Peyer's patch (tissue), 4 donors: ENCODE measurements around the gene PLXNC1.

ENCODE experiments used
- POLR2A ChIP-seq, 2 donors: fragments of 450-650 bp; IDR thresholded peaks; one replicate each; pipeline ENCODE4 v1.5.1; 2017; ENCODE audit warnings: antibody characterized with exemption in 2 of 2, mild to moderate bottlenecking in 2 of 2, moderate library complexity in 2 of 2
- TF ChIP-seq, protein P1 (sequence below), 6 experiments: fragments of 450-650 bp in 4 of 6; fragments of 200-600 bp in 2 of 6; sonication (generic) in 1 of 6; IDR thresholded peaks; one replicate each; pipeline ENCODE4 v1.5.1; 2017 to 2019; ENCODE audit warnings: antibody characterized with exemption in 6 of 6, mild to moderate bottlenecking in 3 of 6, moderate library complexity in 1 of 6

DNA sequence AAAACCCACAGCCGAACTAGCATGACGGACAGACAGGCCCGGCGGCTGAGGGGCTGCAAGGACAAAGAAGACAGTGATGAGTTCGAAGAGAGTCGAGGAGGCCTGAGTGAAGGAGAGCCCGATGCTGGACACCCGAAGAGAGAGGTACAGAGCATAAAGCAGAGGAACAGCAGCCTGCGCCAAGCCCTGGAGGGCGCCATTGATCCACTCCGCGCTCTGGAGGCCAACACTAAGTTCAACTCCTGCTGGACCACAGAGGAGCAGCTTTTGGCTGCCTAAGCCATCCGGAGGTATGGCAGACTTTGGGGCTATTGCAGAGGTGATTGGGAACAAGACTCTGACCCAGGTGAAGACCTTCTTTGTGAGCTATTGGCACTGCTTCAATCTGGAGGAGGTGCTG, 7.8 kb upstream of the PLXNC1 start:
- TF ChIP-seq, protein P1, sequence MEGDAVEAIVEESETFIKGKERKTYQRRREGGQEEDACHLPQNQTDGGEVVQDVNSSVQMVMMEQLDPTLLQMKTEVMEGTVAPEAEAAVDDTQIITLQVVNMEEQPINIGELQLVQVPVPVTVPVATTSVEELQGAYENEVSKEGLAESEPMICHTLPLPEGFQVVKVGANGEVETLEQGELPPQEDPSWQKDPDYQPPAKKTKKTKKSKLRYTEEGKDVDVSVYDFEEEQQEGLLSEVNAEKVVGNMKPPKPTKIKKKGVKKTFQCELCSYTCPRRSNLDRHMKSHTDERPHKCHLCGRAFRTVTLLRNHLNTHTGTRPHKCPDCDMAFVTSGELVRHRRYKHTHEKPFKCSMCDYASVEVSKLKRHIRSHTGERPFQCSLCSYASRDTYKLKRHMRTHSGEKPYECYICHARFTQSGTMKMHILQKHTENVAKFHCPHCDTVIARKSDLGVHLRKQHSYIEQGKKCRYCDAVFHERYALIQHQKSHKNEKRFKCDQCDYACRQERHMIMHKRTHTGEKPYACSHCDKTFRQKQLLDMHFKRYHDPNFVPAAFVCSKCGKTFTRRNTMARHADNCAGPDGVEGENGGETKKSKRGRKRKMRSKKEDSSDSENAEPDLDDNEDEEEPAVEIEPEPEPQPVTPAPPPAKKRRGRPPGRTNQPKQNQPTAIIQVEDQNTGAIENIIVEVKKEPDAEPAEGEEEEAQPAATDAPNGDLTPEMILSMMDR (IDR thresholded peaks at IDR 0.05), result peak in 4 of 6 experiments; percentile 37 to 60 (median 48)
- no peak for TF ChIP-seq POLR2A (IDR thresholded peaks at IDR 0.05)
